Hepatocyte (in vitro differentiated cells): ENCODE data around the gene DCAF11. TPM values are rescaled to one million over a fixed set of nuclear protein-coding genes. Genes with fewer than 3 reads are reported as not detected.

Experiments used
- DNase-seq: peaks from one replicate; pipeline ENCODE4 v3.0.0-alpha.2; 2016; ENCODE audit warnings: low spot score
- H2AFZ ChIP-seq: fragments of 200-600 bp; sonication (generic); 2 replicates; pipeline ENCODE4 v1.6.0; 2016; ENCODE audit warnings: antibody characterized with exemption, mild to moderate bottlenecking
- H3K27ac ChIP-seq: fragments of 200-600 bp; sonication (generic); 2 replicates; pipeline ENCODE4 v1.5.1; 2016; ENCODE audit warnings: mild to moderate bottlenecking
- H3K27me3 ChIP-seq: fragments of 200-600 bp; sonication (generic); 2 replicates; pipeline ENCODE4 v1.6.1; 2016
- H3K36me3 ChIP-seq: fragments of 200-600 bp; sonication (generic); replicated peaks from 2 replicates; pipeline ENCODE4 v1.5.1; 2016; ENCODE audit warnings: low read depth; ENCODE audit not compliant: insufficient read depth
- H3K4me1 ChIP-seq: fragments of 200-600 bp; sonication (generic); 2 replicates; pipeline ENCODE4 v1.5.1; 2016; ENCODE audit warnings: mild to moderate bottlenecking, moderate library complexity; ENCODE audit not compliant: insufficient read depth
- H3K4me2 ChIP-seq: fragments of 200-600 bp; sonication (generic); 2 replicates; pipeline ENCODE4 v1.6.0; 2016
- H3K4me3 ChIP-seq: fragments of 200-600 bp; sonication (generic); 2 replicates; pipeline ENCODE4 v1.5.1; 2016; ENCODE audit warnings: mild to moderate bottlenecking
- H3K79me2 ChIP-seq: fragments of 200-600 bp; sonication (generic); 2 replicates; pipeline ENCODE4 v1.6.0; 2017; ENCODE audit warnings: mild to moderate bottlenecking
- H3K9me2 ChIP-seq: fragments of 200-600 bp; sonication (generic); replicated peaks from 2 replicates; pipeline ENCODE4 v1.6.0; 2017; ENCODE audit warnings: mild to moderate bottlenecking; ENCODE audit not compliant: insufficient read depth
- H3K9me3 ChIP-seq: fragments of 200-600 bp; sonication (generic); 2 replicates; pipeline ENCODE4 v1.5.1; 2016; ENCODE audit warnings: low read depth, mild to moderate bottlenecking
- H4K20me1 ChIP-seq: fragments of 200-600 bp; sonication (generic); 2 replicates; pipeline ENCODE4 v1.6.0; 2016; ENCODE audit warnings: mild to moderate bottlenecking; ENCODE audit not compliant: insufficient read depth, poor library complexity, severe bottlenecking
- CTCF ChIP-seq: fragments of 200-600 bp; sonication (generic); IDR thresholded peaks from 2 replicates; pipeline ENCODE4 v1.5.1; 2016; ENCODE audit warnings: antibody characterized with exemption, mild to moderate bottlenecking; ENCODE audit not compliant: poor library complexity
- EZH2 ChIP-seq: fragments of 200-600 bp; sonication (generic); IDR thresholded peaks from 2 replicates; pipeline ENCODE4 v1.6.1; 2016; ENCODE audit warnings: antibody characterized with exemption, mild to moderate bottlenecking, borderline replicate concordance
- EZH2phosphoT487 ChIP-seq: fragments of 200-600 bp; sonication (generic); IDR thresholded peaks from one replicate; pipeline ENCODE4 v1.6.1; 2018; ENCODE audit warnings: antibody characterized with exemption, mild to moderate bottlenecking, low read depth, moderate library complexity; ENCODE audit not compliant: unreplicated experiment, severe bottlenecking
- WGBS: methylation state at CpG from one replicate; pipeline ENCODE4 v1.1.6; 2016; ENCODE audit warnings: low lambda C conversion rate; ENCODE audit errors: missing lambda C conversion rate; 5-methylcytosine and 5-hydroxymethylcytosine counted together
- polyA plus RNA-seq: library from polyadenylated mRNA; unstranded; fragments of >200 nt; fragmentation: Nextera tagmentation; extraction: Ambion mirVana; gene quantifications from 2 replicates; pipeline ENCODE4 v1.2.1, GENCODE V29; 2016
- total RNA-seq: library from RNA; depleted of rRNA; stranded (reverse); fragments of >200 nt; gene quantifications from 2 replicates; pipeline ENCODE4 v1.2.3, GENCODE V29; 2014

The DCAF11 gene
- total and polyA plus RNA-seq, 2 experiments from 2014 or later, result 55.6 to 78.9 TPM

GRCh38 chr14:24098927-24099813 is 15.4 kb upstream of the DCAF11 start:
- peaks cover 5% of the 10 kb centered on the region for H3K4me1 ChIP-seq
- WGBS, result 97% methylated on average over 17 of the region's 17 CpGs
- H3K4me3 ChIP-seq, result no peak overlapping the region
- DNase-seq, result no peak
- H4K20me1 ChIP-seq, result no peaks in the 10 kb centered on the region
- H3K9me2 ChIP-seq, result no peaks in the 10 kb centered on the region
- no peaks in the 10 kb centered on the region for H3K36me3 ChIP-seq
- H3K79me2 ChIP-seq, result peaks cover 27% of the 10 kb centered on the region
- H3K4me2 ChIP-seq, result no peak overlapping the region
- H3K9me3 ChIP-seq, result no peaks in the 10 kb centered on the region
- H2AFZ ChIP-seq, result no peak overlapping the region
- TF ChIP-seq EZH2 (no peak), CTCF (no peak), EZH2phosphoT487 (no peak)
- H3K27ac ChIP-seq, result no peak overlapping the region
- H3K27me3 ChIP-seq, result no peaks in the 10 kb centered on the region

DNA sequence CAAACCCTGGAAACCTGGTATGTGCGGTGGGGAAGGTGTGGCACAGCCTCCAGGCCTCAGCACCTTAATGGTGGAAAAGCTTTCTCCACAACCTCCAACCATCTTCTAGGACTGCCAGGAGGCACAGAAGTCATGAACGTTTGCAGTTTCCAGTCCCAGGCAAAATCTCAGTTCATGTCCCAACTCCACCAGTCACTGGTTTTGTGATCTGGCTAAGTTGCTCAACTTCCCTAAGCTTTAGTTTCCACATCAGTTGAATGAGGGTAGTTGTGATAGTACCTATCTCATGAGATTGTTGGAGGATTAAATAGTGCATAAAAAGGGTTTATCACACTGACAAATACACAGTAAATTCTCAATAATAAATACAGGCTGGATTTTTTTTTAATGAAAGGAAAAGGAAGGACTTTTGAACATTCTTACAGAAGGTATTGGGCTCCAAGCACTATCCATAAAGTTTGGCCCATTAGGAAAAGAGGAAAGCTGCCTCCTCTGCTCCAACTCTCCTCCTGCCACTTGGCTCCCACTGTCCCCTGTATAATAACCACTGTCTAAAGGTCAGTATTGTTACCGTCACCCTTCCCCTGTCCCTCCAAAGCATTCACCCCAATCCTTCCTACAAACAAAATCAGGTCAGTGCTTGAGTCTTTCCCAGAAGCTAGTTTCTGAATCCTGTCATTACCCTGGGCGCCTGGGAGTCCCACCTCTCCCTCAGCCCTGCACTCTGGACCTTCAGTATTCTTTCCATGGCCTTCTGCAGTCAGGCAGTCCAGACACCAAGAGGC is 14.2 kb upstream of the DCAF11 start:
- H3K27ac ChIP-seq, result no peak overlapping the region

DNA sequence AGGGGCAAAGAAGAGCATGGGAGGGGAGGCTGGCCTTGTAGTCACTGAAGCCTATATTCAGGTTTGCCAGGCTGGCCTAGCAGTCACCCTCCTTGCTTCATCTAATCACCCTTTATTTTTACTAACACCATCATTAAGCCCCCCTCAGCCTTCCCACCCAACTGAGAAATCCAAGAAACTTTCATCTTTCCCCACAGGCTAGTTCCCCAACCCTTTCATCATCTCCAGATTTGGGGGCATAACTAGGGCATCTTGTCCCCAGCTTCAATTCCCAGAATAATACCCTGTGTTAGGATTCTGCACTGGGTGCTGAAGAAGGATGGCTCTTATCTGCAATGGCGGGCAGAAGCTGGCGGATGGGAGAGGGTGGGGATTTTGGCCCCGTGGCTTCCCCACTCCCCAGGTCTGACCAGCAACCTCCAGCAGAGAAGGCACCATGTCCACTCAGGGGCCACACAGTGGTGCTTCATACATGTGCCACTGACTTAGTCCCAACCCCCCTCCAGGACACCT is 13.5 kb upstream of the DCAF11 start:
- H3K9me2 ChIP-seq, result no peaks in the 10 kb centered on the region
- no peaks in the 10 kb centered on the region for H3K36me3 ChIP-seq
- H3K4me2 ChIP-seq, result no peak overlapping the region

More for the DNA sequence above, 14.2 kb upstream of the DCAF11 start:
- Histone ChIP-seq H2AFZ (no peak overlapping the region), H4K20me1 (no peaks in the 10 kb centered on the region), H3K27me3 (no peaks in the 10 kb centered on the region), H3K4me2 (no peak overlapping the region), H3K9me3 (no peaks in the 10 kb centered on the region), H3K9me2 (no peaks in the 10 kb centered on the region), H3K36me3 (no peaks in the 10 kb centered on the region), H3K79me2 (peaks cover 20% of the 10 kb centered on the region), H3K4me1 (no peaks in the 10 kb centered on the region), H3K4me3 (no peak overlapping the region)
- 90% methylated on average over 4 of the region's 4 CpGs for WGBS
- TF ChIP-seq EZH2phosphoT487, result no peak
- no peak for TF ChIP-seq EZH2
- TF ChIP-seq CTCF, result no peak
- no peak for DNase-seq

More for the DNA sequence above, 13.5 kb upstream of the DCAF11 start:
- TF ChIP-seq EZH2phosphoT487 (no peak), EZH2 (no peak), CTCF (no peak)
- Histone ChIP-seq H3K79me2 (peaks cover 16% of the 10 kb centered on the region), H3K27me3 (no peaks in the 10 kb centered on the region), H4K20me1 (no peaks in the 10 kb centered on the region), H3K9me3 (no peaks in the 10 kb centered on the region), H2AFZ (no peak overlapping the region), H3K4me3 (no peak overlapping the region), H3K4me1 (no peaks in the 10 kb centered on the region), H3K27ac (no peak overlapping the region)
- no peak for DNase-seq
- WGBS, result 98% methylated on average over 3 of the region's 3 CpGs
